Heart right ventricle (tissue), 16 donors: ENCODE results near the gene HCAR2. TPM values are rescaled to one million over a fixed set of nuclear protein-coding genes. Genes with fewer than 3 reads are reported as not detected.
"Not testable (repeated sequence)": the region's sequence is repeated elsewhere in the genome, so short reads cannot be mapped to it uniquely, and the experiment has no call there.

Source experiments
- ATAC-seq, 8 donors: fragments of 200-7000 bp; cut with Tn5 transposase; one replicate each; pipeline ENCODE4 v1.9.1; 2020; ENCODE audit warnings: mild to moderate bottlenecking in 8 of 8, moderate library complexity in 8 of 8, moderate number of reproducible peaks in 1 of 8
- DNase-seq, 2 donors: peaks; one replicate each; pipeline ENCODE4 v3.0.0-alpha.2; 2020
- H3K27ac ChIP-seq, 10 donors: fragments of 200-600 bp; sonication (generic) in 2 of 10; one replicate each; pipeline versions ENCODE4 v1.5.0 to v1.8.0; 2020 to 2022; ENCODE audit warnings: mild to moderate bottlenecking in 3 of 10
- H3K27me3 ChIP-seq, 7 donors: fragments of 200-600 bp; one replicate each; pipeline ENCODE4 v1.8.0; 2021 to 2022; ENCODE audit warnings: mild to moderate bottlenecking in 2 of 7
- H3K36me3 ChIP-seq, 9 donors: fragments of 200-600 bp; sonication (generic) in 1 of 9; one replicate each; pipeline versions ENCODE4 v1.5.0 to v1.8.0; 2020 to 2022; ENCODE audit warnings: mild to moderate bottlenecking in 2 of 9
- H3K4me1 ChIP-seq, 9 donors: fragments of 200-600 bp; sonication (generic) in 1 of 9; one replicate each; pipeline versions ENCODE4 v1.5.0 to v1.8.0; 2020 to 2022; ENCODE audit warnings: mild to moderate bottlenecking in 4 of 9
- H3K4me3 ChIP-seq, 10 donors: fragments of 200-600 bp; sonication (generic) in 2 of 10; one replicate each; pipeline versions ENCODE4 v1.5.0 to v1.8.0; 2020 to 2022; ENCODE audit warnings: mild to moderate bottlenecking in 7 of 10, moderate library complexity in 2 of 10
- H3K9me3 ChIP-seq, 11 donors: fragments of 200-600 bp in 10 of 11; sonication (generic) in 2 of 11; one replicate each; pipeline versions ENCODE4 v1.5.0 to v1.8.0; 2013 to 2022; ENCODE audit warnings: mild to moderate bottlenecking in 2 of 11, control low read depth in 1 of 11, moderate library complexity in 1 of 11
- CTCF ChIP-seq, 9 donors: fragments of 200-600 bp; sonication (generic) in 2 of 9; IDR thresholded peaks; one replicate each; pipeline versions ENCODE4 v1.5.0 to v1.8.0; 2021 to 2022; ENCODE audit warnings: antibody characterized with exemption in 9 of 9, mild to moderate bottlenecking in 5 of 9, moderate library complexity in 1 of 9
- WGBS, 2 donors: extraction: QIAGEN DNeasy Blood & Tissue Kit; methylation state at CpG; one replicate each; pipeline ENCODE4 v1.1.7; 2013; ENCODE audit warnings: inconsistent platforms in 1 of 2; 5-methylcytosine and 5-hydroxymethylcytosine counted together
- intact Hi-C, 10 donors: fragments of 100-400 bp; cut with DNase I; formaldehyde crosslinking; loops; one replicate each; pipeline versions ENCODE4 v1.11.1 to v1.14.2; 2022
- polyA plus RNA-seq, 2 donors: library from polyadenylated mRNA; stranded (reverse); fragments of 200-250 nt; gene quantifications; one replicate each; pipeline ENCODE4 v1.2.3, GENCODE V29; 2013
- total RNA-seq, 10 donors: library from RNA; stranded (reverse); fragmentation: NEBNext Ultra II Directional in 3 of 10; extraction: Animal tissue kit (Norgen Biotek cat#: 25700) in 3 of 10; gene quantifications; one replicate each; pipeline versions ENCODE4 v1.2.1 to v1.2.4, GENCODE V29; 2021 to 2023
- donor health status: Arrhythmogenic right ventricular cardiomyopathy.
- donor health status: ischemic (EF 13 %, LVEDD 7.1; RV severe dilation, severe dysfunction).
- donor health status: healthy with polysubstance abuse.
- donor health status: DM: no; HTN: yes; CAD: no.
- donor health status: DM: no; HTN: no; CAD: no.
- donor health status: ischemic (EF 25% LVEDD 6.9; RV normal size, moderate dysfunction).
- donor health status: ischemic (EF 25% LVEDD 5.7; RV mildly dilated, moderate dysfunction).
- donor health status: healthy.
- donor health status: DM: yes; HTN: yes; CAD: no.
- donor health status: Ischemic cardiomyopathy.
- donor health status: ischemic (EF 35%, LVEDD 5.7; RV mildly dilated, moderate dysfunction).
- donor health status: nonischemic (EF 11% LVEDD 7.7; RV severe dilation, severe dysfunction).
- donor health status: DM: yes; HTN: yes; CAD: no.
- donor health status: PGD.
- donor health status: ischemic (EF 29% LVEDD 5.4; RV normal size, mild dysfunction).
- donor health status: nonischemic (EF 23%, LVEDD 6.1; RV moderate dilation, normal function).

Gene HCAR2
- total and polyA plus RNA-seq, 12 donors: 0.13 to 1.5 (median 0.40) TPM; not detected in 4

GRCh38 chr12:122684297-122684813 lies 18.8 kb downstream of the HCAR2 start:
- no peak for TF ChIP-seq CTCF (IDR thresholded peaks at IDR 0.05)
- Histone ChIP-seq H3K36me3 (no peaks in the 10 kb centered on the region), H3K4me3 (no peak overlapping the region), H3K27ac (no peak overlapping the region), H3K4me1 (peaks cover 0 to 24% (median 0%) of the 10 kb centered on the region in 9 donors), H3K27me3 (no peaks in the 10 kb centered on the region), H3K9me3 (no peaks in the 10 kb centered on the region)
- 81 to 82% methylated on average over 5 of the region's 5 CpGs for WGBS, 2 donors
- DNase-seq (no peak), ATAC-seq (no peak)
- intact Hi-C loops: no loop called here

GRCh38 chr12:122681814-122682213 lies 21.3 kb downstream of the HCAR2 start:
- Histone ChIP-seq H3K4me1 (peaks cover 0 to 30% (median 0%) of the 10 kb centered on the region in 9 donors), H3K36me3 (no peaks in the 10 kb centered on the region), H3K27me3 (no peaks in the 10 kb centered on the region), H3K9me3 (no peaks in the 10 kb centered on the region), H3K27ac (no peak overlapping the region), H3K4me3 (no peak overlapping the region)
- TF ChIP-seq CTCF (IDR thresholded peaks at IDR 0.05): no peak
- WGBS, 2 donors: 77 to 82% methylated on average over 4 of the region's 4 CpGs
- peak in 3 of 8 donors; percentile 38 to 66 (median 46) for ATAC-seq
- DNase-seq: peak in 1 of 2 donors; percentile 6
- intact Hi-C loops: no loop called here

GRCh38 chr12:122680989-122681388 lies 22.2 kb downstream of the HCAR2 start:
- H3K27me3 ChIP-seq, DNase-seq, H3K4me3 ChIP-seq, ATAC-seq, H3K27ac ChIP-seq, intact Hi-C loops, H3K36me3 ChIP-seq, H3K9me3 ChIP-seq: not testable (repeated sequence)
- peaks cover 0 to 30% (median 0%) of the 10 kb centered on the region in 9 donors for H3K4me1 ChIP-seq
- WGBS, 2 donors: 86 to 92% methylated on average over 6 of the region's 6 CpGs

- intact Hi-C loops, H3K4me3 ChIP-seq, H3K27me3 ChIP-seq, H3K36me3 ChIP-seq, H3K27ac ChIP-seq, DNase-seq, ATAC-seq, H3K9me3 ChIP-seq: not testable (repeated sequence)
- 96 to 98% methylated on average over 31 to 32 of the region's 32 CpGs for WGBS, 2 donors
- H3K4me1 ChIP-seq: peaks cover 0 to 24% (median 0%) of the 10 kb centered on the region in 9 donors
Observed at GRCh38 chr12:122676781-122677180, 26.4 kb downstream of the HCAR2 start.

GRCh38 chr12:122676015-122676414 lies 27.1 kb downstream of the HCAR2 start:
- H3K27me3 ChIP-seq, DNase-seq, H3K27ac ChIP-seq, H3K4me3 ChIP-seq, intact Hi-C loops, H3K9me3 ChIP-seq, ATAC-seq, H3K36me3 ChIP-seq: not testable (repeated sequence)
- 83 to 86% methylated on average over 8 of the region's 8 CpGs for WGBS, 2 donors
- peaks cover 0 to 18% (median 0%) of the 10 kb centered on the region in 9 donors for H3K4me1 ChIP-seq

- no peak overlapping the region for H3K4me3 ChIP-seq
- intact Hi-C loops: no loop called here
- no peaks in the 10 kb centered on the region for H3K27me3 ChIP-seq
- H3K9me3 ChIP-seq: no peaks in the 10 kb centered on the region
- no peaks in the 10 kb centered on the region for H3K36me3 ChIP-seq
- H3K4me1 ChIP-seq: no peaks in the 10 kb centered on the region
- DNase-seq: no peak
- ATAC-seq: no peak
- TF ChIP-seq CTCF (IDR thresholded peaks at IDR 0.05): no peak
- WGBS, 2 donors: 63 to 71% methylated on average over 2 of the region's 2 CpGs
- no peak overlapping the region for H3K27ac ChIP-seq
Observed at GRCh38 chr12:122672515-122672914, 30.6 kb downstream of the HCAR2 start.
